Neutrophil (primary cell): ENCODE results near the gene ABHD12.

Source experiments
- H3K27ac ChIP-seq: fragments of 200-600 bp; sonication (generic); 2 replicates; pipeline ENCODE4 v1.5.1; 2016; ENCODE audit warnings: mild to moderate bottlenecking, moderate library complexity
- H3K27me3 ChIP-seq: fragments of 200-600 bp; sonication (generic); 2 replicates; pipeline ENCODE4 v1.6.0; 2016; ENCODE audit warnings: mild to moderate bottlenecking
- H3K36me3 ChIP-seq: fragments of 200-600 bp; sonication (generic); 2 replicates; pipeline ENCODE4 v1.5.1; 2017
- H3K4me1 ChIP-seq, 2 experiments: fragments of 200-600 bp in 1 of 2; sonication (generic) in 1 of 2; 1 replicate in 1 of 2; 2 replicates in 1 of 2; pipeline versions ENCODE4 v1.5.1 to v1.6.1; 2013 to 2016; ENCODE audit warnings: low read depth in 1 of 2, low read length in 1 of 2, mild to moderate bottlenecking in 1 of 2, moderate library complexity in 1 of 2; ENCODE audit not compliant: control insufficient read depth in 1 of 2, insufficient read depth in 1 of 2
- H3K4me3 ChIP-seq, 2 experiments: fragments of 200-600 bp in 1 of 2; sonication (generic) in 1 of 2; 1 replicate in 1 of 2; 2 replicates in 1 of 2; pipeline ENCODE4 v1.5.1; 2013 to 2016; ENCODE audit warnings: low read depth in 1 of 2, low read length in 1 of 2, mild to moderate bottlenecking in 1 of 2, moderate library complexity in 1 of 2
- H3K9me3 ChIP-seq: fragments of 200-600 bp; sonication (generic); 2 replicates; pipeline ENCODE4 v1.5.1; 2016
- TF ChIP-seq, protein P1 (sequence below): fragments of 200-600 bp; sonication (generic); IDR thresholded peaks from 2 replicates; pipeline ENCODE4 v1.5.1; 2016; ENCODE audit warnings: antibody characterized with exemption

ABHD12 gene

DNA sequence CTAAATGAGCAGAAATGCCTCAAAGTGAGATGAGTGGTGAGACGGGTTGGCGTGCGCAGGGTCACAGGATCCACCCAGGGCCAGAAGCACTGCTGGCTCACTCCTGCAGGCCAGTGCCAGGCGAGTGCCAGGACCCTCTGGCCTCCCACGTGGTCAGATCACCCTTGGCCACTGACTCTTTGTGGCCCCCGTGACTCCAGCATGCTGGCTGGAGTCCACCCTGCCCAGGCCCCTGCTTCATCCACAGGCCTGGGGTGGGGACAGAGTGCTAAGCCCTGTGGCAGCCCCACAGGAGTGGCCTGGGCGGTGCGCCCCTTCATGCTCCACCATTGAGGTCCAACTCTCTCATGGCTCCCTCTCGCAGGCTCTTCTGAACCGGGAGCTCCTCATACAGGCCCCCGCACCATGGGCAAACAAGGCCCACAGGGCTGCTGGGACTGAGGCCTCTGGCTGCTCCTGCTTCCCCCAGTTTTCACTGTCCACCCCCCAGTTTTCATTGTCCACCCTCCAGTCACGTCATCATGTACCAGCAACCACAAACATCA lies 61.6 kb downstream of the ABHD12 start:
- no peaks in the 10 kb centered on the region for H3K36me3 ChIP-seq
- no peak overlapping the region for H3K4me3 ChIP-seq
- no peaks in the 10 kb centered on the region for H3K9me3 ChIP-seq
- H3K4me1 ChIP-seq: peaks cover 8 to 14% of the 10 kb centered on the region in 2 experiments
- no peak overlapping the region for H3K27ac ChIP-seq
- H3K27me3 ChIP-seq: no peaks in the 10 kb centered on the region
- TF ChIP-seq, protein P1, sequence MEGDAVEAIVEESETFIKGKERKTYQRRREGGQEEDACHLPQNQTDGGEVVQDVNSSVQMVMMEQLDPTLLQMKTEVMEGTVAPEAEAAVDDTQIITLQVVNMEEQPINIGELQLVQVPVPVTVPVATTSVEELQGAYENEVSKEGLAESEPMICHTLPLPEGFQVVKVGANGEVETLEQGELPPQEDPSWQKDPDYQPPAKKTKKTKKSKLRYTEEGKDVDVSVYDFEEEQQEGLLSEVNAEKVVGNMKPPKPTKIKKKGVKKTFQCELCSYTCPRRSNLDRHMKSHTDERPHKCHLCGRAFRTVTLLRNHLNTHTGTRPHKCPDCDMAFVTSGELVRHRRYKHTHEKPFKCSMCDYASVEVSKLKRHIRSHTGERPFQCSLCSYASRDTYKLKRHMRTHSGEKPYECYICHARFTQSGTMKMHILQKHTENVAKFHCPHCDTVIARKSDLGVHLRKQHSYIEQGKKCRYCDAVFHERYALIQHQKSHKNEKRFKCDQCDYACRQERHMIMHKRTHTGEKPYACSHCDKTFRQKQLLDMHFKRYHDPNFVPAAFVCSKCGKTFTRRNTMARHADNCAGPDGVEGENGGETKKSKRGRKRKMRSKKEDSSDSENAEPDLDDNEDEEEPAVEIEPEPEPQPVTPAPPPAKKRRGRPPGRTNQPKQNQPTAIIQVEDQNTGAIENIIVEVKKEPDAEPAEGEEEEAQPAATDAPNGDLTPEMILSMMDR: no peak

GRCh38 chr20:25327521-25328235 lies 63.0 kb downstream of the ABHD12 start:
- H3K4me3 ChIP-seq: no peak overlapping the region
- H3K27me3 ChIP-seq: no peaks in the 10 kb centered on the region
- no peaks in the 10 kb centered on the region for H3K9me3 ChIP-seq
- TF ChIP-seq, protein P1: no peak
- H3K27ac ChIP-seq: no peak overlapping the region
- H3K4me1 ChIP-seq: peaks cover 11 to 17% of the 10 kb centered on the region in 2 experiments
- H3K36me3 ChIP-seq: no peaks in the 10 kb centered on the region

- no peak overlapping the region for H3K27ac ChIP-seq
- peaks cover 11 to 17% of the 10 kb centered on the region in 2 experiments for H3K4me1 ChIP-seq
- TF ChIP-seq, protein P1: no peak
- no peak overlapping the region for H3K4me3 ChIP-seq
- peaks cover 5% of the 10 kb centered on the region for H3K36me3 ChIP-seq
- no peaks in the 10 kb centered on the region for H3K27me3 ChIP-seq
- no peaks in the 10 kb centered on the region for H3K9me3 ChIP-seq
Observed at GRCh38 chr20:25325997-25326396, 64.6 kb downstream of the ABHD12 start.

DNA sequence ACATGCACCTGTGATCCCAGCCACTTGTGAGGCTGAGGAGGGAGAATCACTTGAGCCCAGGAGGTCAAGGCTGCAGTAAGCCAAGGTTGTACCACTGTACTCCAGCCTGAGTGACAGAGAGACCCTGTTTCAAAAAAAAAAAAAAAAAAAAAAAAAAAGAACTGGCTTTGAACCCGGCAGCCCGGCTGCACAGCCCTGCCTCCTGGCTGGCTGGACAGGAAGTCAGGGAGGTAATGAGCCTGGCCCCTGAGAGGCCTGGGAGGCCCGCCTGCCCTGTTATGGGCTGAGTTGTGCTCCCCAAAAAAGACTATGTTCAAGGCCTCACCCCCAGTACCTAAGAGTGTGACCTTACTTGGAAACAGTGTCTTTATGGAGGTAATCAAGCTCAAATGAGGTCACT lies 65.6 kb downstream of the ABHD12 start:
- TF ChIP-seq, protein P1: no peak
- Histone ChIP-seq H3K4me3 (no peak overlapping the region), H3K27me3 (no peaks in the 10 kb centered on the region), H3K4me1 (peaks cover 11 to 17% of the 10 kb centered on the region in 2 experiments), H3K36me3 (peaks cover 12% of the 10 kb centered on the region), H3K9me3 (no peaks in the 10 kb centered on the region), H3K27ac (no peak overlapping the region)

DNA sequence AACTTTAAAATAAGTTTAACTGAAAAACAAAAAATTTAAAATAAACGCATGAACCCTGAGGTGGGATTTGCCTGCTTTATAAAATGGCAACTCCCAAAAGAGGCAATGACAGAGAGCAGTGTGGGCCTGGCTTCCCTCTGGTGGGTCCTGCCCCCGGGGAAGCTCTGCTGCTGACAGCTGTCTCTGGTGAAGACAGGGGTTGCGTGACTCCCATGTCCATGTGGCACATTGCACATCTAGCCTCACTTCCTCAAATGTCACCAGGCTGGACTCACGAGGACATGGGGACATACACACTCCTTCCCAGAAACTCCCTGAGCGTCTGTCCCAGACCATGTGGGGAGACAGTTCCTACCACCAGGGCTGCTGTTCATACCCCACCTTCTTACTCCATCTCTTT lies 66.2 kb downstream of the ABHD12 start:
- H3K4me3 ChIP-seq: no peak overlapping the region
- TF ChIP-seq, protein P1: no peak
- H3K27me3 ChIP-seq: no peaks in the 10 kb centered on the region
- H3K4me1 ChIP-seq: peaks cover 11 to 17% of the 10 kb centered on the region in 2 experiments
- H3K36me3 ChIP-seq: peaks cover 18% of the 10 kb centered on the region
- no peak overlapping the region for H3K27ac ChIP-seq
- H3K9me3 ChIP-seq: no peaks in the 10 kb centered on the region
